Omental fat pad (tissue), 4 donors: ENCODE results near the gene TCF7. TPM values are rescaled to one million over a fixed set of nuclear protein-coding genes. Genes with fewer than 3 reads are reported as not detected.

ENCODE experiments used
- ATAC-seq: fragments of 150-250 bp; one replicate; pipeline ENCODE4 v1.9.1; 2016; ENCODE audit warnings: mild to moderate bottlenecking, moderate library complexity; ENCODE audit not compliant: low FRiP score
- DNase-seq: peaks from one replicate; pipeline ENCODE4 v3.0.0-alpha.2; 2019; ENCODE audit warnings: low spot score
- CTCF ChIP-seq, 3 donors: fragments of 450-650 bp; IDR thresholded peaks; one replicate each; pipeline ENCODE4 v1.5.1; 2016 to 2017; ENCODE audit warnings: antibody characterized with exemption in 3 of 3, mild to moderate bottlenecking in 3 of 3, moderate library complexity in 2 of 3
- total RNA-seq, 4 donors: library from RNA; depleted of rRNA; stranded (reverse); fragments of >200 nt; gene quantifications; one replicate each; pipeline ENCODE4 v1.1.0, GENCODE V29; 2016

TCF7 gene
- total RNA-seq, 4 donors from 2014 or later: 1.6 to 4.3 (median 2.7) TPM

- DNase-seq (no peak), ATAC-seq (no peak)
- no peak for TF ChIP-seq CTCF (IDR thresholded peaks at IDR 0.05)
Observed at GRCh38 chr5:134091626-134092121, 22.8 kb upstream of the TCF7 start.

GRCh38 chr5:134092875-134093274 lies 21.6 kb upstream of the TCF7 start:
- DNase-seq: no peak

GRCh38 chr5:134093351-134093750 lies 21.1 kb upstream of the TCF7 start:
- DNase-seq: no peak
- no peak for ATAC-seq
- TF ChIP-seq CTCF (IDR thresholded peaks at IDR 0.05): no peak

More at GRCh38 chr5:134092875-134093274, 21.6 kb upstream of the TCF7 start:
- TF ChIP-seq CTCF (IDR thresholded peaks at IDR 0.05): no peak
- ATAC-seq: no peak

- no peak for DNase-seq
- no peak for TF ChIP-seq CTCF (IDR thresholded peaks at IDR 0.05)
- ATAC-seq: no peak
Observed at GRCh38 chr5:134095293-134095692, 19.2 kb upstream of the TCF7 start.

- DNase-seq: no peak
- no peak for TF ChIP-seq CTCF (IDR thresholded peaks at IDR 0.05)
- ATAC-seq: no peak
Observed at GRCh38 chr5:134095887-134096589, 18.4 kb upstream of the TCF7 start.

- TF ChIP-seq CTCF (IDR thresholded peaks at IDR 0.05): no peak
- ATAC-seq: no peak
Observed at GRCh38 chr5:134097211-134097749, 17.2 kb upstream of the TCF7 start.

GRCh38 chr5:134098690-134099089 lies 15.8 kb upstream of the TCF7 start:
- no peak for TF ChIP-seq CTCF (IDR thresholded peaks at IDR 0.05)
- DNase-seq: no peak
- no peak for ATAC-seq

More at GRCh38 chr5:134097211-134097749, 17.2 kb upstream of the TCF7 start:
- no peak for DNase-seq
